GM21367 (cell line): ENCODE measurements around the gene KRTAP10-7.
"Not testable (repeated sequence)": the region's sequence is repeated elsewhere in the genome, so short reads cannot be mapped to it uniquely, and the experiment has no call there.

Experiments used
- ATAC-seq: cut with Tn5 transposase; IDR thresholded peaks from one replicate; pipeline ENCODE4 v1.9.1; 2021; ENCODE audit not compliant: unreplicated experiment

The KRTAP10-7 gene

DNA sequence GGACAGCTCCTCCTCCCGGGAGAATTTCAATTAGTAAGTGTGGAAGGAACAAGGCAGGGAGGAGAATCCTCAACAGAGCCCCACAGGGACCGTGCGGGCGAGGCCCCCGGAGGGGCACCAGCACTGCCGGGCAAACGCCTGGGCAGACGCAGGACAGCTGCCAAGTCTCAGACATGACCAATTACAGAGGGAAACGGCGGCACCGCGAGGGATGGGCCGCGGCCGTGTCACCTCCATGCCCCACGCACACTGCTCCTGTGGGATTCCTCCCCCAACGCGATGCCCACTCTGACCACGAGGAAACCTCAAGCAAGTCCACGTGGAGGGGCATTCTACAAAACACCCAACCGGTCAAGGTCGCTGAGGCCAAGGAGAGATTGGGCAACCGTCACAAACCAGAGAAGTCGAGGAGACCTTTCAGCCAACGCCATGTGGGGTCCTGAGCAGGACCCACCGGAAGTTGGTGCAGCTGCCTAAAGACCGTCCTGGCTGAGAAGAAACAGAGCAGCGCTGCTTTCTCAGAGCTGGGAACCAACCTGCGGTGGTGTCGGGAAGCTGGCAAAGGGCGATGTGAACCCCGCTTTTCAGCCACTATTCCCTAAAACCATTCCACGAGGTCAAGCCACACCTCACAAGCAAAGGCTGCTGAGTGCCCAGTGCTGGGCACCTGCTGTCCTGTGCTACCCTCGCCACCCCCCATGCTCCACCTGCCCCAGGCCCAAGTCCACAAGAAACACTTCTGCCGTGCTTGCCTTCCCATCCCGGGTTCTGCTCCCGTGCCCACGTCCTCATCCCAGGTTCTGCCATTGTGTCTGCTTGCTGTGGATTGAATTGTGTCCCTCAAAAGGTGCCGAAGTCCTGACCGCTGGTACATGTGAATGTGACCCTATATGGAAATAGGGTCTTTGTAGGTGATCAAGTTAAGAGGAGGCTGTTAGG lies 28.3 kb upstream of the KRTAP10-7 start:
- ATAC-seq, result no peak

DNA sequence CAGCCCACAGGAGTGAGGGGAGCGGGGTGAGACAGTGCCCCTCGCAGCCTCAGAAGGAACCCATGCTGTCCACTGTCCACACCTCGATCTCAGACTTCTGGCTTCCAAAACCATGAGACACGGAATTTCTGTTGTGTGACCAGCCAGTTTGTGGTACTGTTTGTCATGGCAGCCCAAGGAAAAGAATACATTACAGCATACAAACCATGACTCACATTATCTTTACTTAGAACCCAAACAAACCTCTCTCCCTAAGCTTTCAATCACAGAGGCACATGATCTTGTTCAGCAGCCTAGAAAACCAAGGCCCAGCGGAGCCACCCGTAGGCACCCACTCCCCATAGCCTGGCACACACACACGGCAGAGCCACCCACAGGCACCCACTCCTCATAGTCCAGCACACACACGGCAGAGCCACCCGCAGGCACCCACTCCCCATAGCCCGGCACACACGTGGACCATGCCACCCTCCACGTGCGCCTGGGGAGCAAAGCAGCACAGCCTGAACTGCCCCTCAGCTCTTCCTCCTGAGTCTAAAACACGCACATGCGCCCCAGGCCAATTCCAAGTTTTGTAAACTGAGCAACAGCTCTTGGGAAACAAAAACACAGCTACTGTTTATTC lies 27.3 kb upstream of the KRTAP10-7 start:
- ATAC-seq, result no peak

DNA sequence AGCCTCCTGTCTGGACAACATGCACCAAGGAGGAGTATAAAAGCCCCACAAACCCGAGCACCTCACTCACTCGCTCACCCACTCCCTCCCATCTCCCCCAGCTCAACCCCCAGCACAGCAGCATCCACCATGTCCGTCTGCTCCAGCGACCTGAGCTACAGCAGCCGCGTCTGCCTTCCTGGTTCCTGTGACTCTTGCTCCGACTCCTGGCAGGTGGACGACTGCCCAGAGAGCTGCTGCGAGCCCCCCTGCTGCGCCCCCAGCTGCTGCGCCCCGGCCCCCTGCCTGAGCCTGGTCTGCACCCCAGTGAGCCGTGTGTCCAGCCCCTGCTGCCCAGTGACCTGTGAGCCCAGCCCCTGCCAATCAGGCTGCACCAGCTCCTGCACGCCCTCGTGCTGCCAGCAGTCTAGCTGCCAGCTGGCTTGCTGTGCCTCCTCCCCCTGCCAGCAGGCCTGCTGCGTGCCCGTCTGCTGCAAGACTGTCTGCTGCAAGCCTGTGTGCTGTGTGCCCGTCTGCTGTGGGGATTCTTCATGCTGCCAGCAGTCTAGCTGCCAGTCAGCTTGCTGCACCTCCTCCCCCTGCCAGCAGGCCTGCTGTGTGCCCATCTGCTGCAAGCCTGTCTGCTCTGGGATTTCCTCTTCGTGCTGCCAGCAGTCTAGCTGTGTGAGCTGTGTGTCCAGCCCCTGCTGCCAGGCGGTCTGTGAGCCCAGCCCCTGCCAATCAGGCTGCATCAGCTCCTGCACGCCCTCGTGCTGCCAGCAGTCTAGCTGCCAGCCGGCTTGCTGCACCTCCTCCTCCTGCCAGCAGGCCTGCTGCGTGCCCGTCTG lies 26.6 kb upstream of the KRTAP10-7 start, which contains the start of gene KRTAP10-4:
Gene KRTAP10-4, plus strand, starts transcription at position 100 of the 827 bp plus-strand sequence. Its CDS starts 30 bp downstream, at position 130.
- not testable (repeated sequence) for ATAC-seq

DNA sequence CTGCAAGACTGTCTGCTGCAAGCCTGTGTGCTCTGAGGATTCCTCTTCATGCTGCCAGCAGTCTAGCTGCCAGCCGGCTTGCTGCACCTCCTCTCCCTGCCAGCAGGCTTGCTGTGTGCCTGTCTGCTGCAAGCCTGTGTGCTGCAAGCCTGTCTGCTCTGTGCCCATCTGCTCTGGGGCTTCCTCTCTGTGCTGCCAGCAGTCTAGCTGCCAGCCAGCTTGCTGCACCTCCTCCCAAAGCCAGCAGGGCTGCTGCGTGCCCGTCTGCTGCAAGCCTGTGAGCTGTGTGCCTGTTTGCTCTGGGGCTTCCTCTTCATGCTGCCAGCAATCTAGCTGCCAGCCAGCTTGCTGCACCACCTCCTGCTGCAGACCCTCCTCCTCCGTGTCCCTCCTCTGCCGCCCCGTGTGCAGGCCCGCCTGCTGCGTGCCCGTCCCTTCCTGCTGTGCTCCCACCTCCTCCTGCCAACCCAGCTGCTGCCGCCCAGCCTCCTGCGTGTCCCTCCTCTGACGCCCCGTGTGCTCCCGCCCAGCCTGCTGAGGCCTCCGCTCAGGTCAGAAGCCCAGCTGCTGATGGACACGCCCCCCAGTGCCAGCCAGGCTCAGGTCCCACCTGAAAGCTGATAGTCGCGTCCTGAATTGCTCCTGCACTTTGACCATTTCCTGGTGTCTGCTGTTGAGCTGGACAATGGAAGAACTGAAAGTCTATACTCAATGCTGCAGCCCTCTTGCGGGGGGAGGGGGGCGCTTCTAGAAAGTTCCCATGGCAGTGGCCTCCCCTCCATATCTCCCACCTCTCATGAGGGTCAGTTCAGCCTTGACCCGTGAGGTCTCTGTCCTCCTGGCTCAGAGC lies 25.7 kb upstream of the KRTAP10-7 start:
- no peak for ATAC-seq

DNA sequence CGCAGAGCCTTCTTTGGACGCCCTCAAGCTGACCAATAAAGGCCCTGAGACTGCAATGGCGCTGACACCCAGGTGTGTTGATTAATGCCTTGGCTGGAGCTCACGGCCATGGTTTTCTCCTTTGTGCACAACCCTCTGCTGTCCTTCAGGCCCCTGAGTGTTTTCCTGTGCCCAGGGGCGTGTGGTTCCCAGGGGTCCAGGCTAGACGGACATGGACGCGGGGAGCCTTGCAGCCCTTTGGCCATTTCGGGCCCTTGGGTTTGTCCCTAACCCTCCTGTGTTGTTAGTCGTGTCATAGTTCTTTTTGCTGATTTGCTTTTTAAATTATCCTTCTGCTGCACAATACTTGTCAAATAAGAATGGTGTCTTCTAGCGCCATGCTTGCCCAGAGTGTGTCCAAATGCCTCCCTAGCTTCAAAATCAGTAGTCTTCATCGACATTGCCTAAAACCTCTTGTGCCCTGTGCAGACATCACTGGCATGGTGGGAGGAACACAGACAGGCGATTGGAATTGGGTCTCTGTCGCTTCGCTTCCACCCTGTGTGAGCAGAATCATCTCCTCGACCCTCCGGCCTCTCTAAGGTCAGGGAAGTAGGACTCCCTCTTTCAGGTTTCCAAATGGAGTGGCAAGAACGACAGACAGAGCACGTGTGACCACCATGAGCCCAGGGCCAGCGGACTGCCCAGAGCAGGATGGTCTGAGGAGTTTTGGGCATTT lies 24.9 kb upstream of the KRTAP10-7 start:
- ATAC-seq, result no peak

DNA sequence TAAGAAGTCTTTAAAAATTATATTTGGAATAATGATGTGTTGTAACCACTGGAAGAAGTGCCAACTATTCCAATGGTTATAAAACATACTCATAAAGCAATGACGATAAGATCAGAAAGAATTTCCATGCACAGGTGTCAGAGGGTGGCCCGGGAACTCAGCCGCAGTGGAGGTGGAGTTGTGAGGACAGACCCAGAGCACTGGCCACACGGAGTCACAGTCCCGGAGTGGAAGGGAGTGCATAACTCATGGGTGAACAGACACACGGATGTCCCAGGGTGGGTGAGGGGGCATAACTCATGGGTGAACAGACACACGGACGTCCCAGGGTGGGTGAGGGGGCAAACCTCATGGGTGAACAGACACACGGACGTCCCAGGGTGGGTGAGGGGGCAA lies 24.4 kb upstream of the KRTAP10-7 start:
- ATAC-seq, result no peak

DNA sequence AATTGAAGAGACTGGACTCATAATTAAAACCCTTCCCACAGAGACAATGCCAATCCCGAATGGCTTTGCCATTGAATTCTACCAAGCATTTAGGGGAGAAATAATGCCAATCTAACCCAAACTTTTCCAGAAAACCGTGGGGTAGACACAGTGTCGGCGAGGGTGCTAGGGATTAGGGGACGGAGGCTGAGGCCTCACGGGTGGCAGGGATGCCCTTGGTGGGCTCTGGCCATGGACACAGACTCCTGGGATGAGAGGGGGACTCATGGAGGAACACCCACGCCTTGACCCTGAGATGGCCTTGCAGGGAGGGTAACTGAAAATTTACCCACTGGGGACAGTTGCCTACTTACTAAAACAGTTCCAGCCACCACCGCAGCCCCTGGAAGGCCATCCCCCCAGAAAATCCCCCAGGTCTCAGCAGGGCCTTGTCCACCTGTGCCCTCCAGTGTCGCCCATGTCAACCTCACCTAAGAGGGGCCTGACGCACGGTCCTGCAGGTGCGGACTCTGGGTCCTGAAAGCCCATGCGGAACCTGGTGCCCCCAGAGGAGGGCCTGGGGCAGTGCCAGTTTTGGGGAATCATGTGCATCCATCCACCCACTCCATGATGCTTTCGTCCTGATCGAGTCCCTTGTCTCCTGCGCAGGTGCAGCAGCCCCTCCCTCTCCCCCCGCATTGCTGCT lies 21.9 kb upstream of the KRTAP10-7 start:
- ATAC-seq, result no peak

DNA sequence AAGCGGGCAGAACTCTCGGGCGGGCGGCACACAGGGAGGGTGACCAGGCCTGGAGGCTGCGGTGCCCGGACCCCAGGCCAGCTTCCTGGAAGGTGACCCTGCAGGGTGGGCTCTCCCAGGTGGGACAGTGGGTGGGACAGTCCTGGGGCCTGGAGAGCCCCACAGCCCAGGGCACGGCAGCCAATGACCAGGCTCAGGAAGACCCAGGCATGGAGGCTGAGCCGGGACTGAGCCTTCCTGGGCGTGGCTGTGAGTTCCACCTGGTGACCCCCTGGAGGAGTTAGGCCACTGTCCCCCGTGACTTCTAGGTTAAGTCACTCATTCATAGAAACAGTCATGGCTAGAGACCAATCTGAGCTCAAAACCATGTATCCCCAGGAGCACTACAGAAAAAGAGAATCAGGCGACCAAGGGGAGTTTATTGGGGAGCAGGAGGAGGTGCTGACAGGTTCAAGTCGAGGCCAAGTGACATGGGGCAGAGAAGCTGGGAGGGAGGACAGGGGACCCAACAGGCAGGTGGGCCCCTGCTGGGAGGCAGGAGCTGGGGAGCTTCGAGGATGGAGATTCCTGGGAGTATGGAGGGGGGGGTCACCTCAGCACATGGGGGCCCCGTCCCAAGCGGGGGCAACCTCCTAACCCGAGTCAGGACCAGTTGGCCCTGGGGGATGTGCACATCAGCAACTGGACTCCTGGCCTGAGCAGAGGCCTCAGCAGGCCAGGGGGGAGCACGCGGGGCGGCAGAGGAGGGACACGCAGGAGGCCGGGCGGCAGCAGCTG lies 21.2 kb upstream of the KRTAP10-7 start:
- ATAC-seq, result no peak

DNA sequence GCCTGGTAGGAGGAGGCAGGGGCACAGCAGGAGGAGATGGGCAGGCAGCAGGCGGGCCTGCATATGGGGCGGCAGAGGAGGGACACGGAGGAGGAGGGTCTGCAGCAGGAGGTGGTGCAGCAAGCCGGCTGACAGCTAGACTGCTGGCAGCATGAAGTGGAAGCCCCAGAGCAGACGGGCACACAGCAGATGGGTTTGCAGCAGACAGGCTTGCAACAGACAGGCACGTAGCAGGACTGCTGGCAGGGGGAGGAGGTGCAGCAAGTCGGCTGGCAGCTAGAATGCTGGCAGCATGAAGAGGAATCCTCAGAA lies 20.6 kb upstream of the KRTAP10-7 start:
- ATAC-seq, result no peak

DNA sequence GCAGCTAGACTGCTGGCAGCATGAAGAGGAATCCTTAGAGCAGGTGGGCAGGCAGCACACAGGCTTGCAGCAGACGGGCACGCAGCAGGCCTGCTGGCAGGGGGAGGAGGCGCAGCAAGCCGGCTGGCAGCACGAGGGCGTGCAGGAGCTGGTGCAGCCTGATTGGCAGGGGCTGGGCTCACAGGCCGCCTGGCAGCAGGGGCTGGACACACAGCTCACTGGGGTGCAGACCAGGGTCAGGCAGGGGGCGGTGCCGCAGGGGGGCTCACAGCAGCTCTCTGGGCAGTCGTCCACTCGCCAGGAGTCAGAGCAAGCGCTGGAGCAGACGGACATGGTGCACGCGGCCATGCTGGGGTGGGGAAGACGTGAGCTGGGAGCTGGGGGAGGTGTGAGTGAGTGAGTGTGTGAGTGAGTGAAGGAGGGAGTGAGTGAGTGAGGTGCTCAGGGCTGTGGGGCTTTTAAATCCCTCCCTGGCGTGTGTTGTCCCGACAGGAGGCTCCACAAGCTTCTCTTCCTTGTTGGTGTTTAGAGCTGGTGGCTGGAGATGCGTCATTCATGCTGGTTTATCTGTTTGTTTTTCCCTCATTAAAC lies 20.1 kb upstream of the KRTAP10-7 start, which contains the start of gene KRTAP10-5:
Gene KRTAP10-5, minus strand, starts transcription at position 374 of the 591 bp plus-strand sequence. Its CDS starts 26 bp downstream, at position 348.
- ATAC-seq, result not testable (repeated sequence)

DNA sequence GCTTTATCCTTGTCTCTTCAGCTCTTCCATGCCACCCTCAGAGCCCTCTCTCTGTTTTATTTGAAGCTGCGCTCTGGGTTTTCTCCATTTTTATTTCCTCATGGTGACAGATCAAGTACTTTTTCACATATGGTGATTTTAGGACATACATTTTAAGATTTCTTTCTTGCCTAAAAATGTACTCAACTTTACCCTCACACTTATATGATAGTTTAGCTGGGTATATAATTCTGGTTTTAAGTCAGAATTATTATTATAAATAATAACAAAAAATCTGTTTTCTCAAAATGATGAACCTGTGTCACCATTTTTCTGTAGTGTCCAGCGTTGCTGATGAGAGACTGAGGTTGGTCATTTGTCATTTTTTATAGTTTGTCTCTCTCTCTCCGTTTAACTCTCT lies 19.2 kb upstream of the KRTAP10-7 start:
- no peak for ATAC-seq

DNA sequence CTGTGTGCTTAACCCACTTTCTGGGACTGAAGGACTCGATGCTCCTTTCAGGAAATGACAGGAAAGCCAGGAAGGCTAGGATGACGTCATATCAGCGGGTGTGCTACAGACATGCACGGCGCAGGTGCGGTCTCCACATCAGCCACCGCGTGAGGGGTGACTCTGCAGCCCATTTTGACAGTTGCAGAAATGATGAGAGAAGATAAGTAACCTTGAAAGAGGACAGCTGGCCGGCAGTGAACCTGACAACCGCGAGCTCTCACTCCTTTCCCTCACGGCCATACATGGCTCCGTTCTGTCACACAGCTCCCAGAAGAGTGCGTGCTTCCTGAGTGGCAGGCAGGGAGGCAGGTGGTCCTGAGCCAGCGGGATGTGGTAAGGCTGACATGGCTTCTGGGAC lies 18.3 kb upstream of the KRTAP10-7 start:
- no peak for ATAC-seq

DNA sequence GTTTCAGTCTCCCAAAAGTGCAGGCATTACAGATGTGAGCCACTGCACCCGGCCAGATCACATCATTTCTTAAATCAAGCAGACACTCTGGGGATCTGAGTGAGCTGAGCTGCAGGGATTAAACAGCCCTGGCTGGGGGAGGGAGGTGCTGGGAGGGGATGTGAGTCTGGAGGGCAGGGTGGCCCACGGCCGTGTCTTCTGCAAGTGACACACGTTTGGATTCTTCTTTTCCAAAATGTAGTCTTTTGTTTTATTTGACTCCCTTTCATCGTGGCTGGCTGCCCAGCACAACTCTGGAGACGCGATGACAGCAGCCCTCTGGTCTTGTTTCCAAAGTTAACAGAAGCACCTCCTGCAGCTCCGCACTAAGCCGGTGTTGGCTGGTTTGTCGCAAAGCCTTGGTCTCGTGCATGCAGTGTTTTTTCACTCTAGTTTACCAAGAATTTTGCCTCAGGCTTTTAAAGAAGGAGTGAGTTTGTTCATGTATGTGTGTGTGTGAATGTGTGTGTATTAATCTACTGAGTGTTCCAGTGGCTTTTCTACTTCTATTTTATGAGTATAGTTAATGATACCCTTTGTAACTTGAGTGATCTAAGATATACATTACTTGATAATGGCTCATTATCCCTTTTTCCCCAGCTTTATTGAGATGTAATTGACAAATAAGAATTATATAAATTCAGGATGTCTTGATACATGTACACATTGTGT lies 17.2 kb upstream of the KRTAP10-7 start:
- ATAC-seq, result no peak

DNA sequence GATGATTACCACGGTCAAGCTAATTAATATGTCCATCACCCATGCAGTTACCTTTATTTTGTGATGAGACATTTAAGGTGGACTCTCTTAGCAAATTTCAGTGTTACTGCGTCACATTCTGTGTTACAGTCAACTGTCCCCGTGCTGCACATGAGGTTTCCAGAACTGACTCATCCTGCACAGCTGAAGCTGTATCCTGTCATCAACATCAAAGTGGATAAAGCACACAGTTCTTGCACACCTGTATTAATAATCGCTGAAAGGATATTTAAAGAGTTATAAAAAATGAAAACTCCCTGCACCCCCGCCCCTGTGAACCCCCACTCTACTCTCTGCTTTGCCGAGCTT lies 16.6 kb upstream of the KRTAP10-7 start:
- ATAC-seq, result no peak

DNA sequence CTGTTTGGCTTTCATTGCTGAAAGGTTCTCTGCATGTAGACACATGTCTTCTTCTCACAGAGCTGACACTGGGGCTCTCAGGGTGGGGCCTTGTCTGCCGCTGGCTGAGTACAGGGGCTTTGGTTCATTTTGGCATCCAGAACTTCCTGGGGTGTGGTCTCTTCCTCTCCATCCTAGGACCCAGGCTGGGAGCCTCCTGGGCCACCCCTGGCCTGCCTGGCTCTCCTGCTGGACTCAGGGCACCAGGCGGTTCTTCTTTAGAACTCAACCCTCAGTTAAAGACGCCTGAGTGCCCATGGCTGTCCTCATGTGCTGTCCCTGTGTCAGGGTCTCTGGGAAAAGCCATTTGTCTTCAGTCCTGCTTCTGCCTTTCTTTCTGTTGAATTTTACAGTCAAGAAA lies 14.5 kb upstream of the KRTAP10-7 start:
- no peak for ATAC-seq

DNA sequence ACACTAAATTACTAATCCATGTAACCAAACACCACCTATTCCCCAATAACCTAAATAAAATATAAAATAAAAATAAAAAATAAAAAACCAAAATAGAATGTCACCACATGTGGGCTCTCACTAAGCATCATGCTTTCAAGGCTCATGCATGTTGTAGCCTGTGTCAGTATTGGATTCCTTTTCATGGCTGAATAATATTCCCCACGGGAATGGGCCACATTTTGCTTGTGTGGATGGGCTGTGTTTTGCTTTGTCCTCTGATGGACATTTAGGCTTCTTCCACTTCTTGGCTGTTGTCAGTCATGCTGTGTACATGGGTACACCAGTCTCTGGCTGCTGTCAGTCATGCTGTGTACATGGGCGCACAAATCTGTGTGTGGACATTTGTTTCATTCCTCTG lies 11.3 kb upstream of the KRTAP10-7 start:
- ATAC-seq, result no peak

DNA sequence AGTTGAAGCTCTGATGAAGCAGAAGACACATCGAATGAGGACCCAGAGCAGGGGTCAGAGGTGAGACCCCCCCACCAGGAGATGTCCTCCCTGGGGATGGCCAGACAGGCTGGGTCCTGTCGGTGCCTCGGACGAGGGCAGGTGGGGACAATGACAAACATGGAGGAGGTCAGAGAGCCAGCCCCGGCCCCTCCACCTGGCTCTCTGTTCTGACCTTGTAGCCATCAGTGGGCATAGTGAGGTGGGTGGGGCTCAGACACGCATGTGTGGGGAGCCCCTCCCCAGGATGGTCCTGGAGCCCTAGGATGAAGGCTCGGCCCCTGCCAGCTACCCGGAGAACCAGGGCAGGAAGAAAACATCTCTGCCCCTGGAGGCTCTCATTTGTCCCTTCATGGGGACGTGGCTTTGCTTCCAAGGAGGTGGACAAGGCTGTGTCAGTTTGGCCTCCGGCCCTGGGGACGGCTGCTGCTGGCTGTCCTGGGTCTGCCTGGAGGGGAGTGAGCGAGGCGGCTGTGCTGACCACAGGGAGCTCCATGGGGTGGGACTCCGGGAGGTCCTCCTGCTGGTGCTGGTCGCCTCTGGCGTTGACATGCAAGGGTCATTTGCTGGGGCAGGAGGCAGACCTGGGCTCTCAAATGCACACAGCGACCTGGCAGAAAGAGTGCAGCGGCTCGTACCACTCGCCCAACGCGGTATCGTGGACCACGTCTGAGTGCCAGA lies 10.7 kb upstream of the KRTAP10-7 start:
- no peak for ATAC-seq
